Thyroid gland (tissue), 4 donors: ENCODE measurements around the gene FZR1.

Experiments used
- POLR2A ChIP-seq, 2 donors: fragments of 450-650 bp; IDR thresholded peaks; one replicate each; pipeline ENCODE4 v1.6.1; 2017; ENCODE audit warnings: antibody characterized with exemption in 2 of 2, mild to moderate bottlenecking in 2 of 2, moderate library complexity in 1 of 2
- TF ChIP-seq, protein P1 (sequence below), 6 experiments: fragments of 200-600 bp in 3 of 6; fragments of 450-650 bp in 3 of 6; sonication (generic) in 3 of 6; IDR thresholded peaks; one replicate each; pipeline ENCODE4 v1.5.1; 2016 to 2019; ENCODE audit warnings: antibody characterized with exemption in 6 of 6, mild to moderate bottlenecking in 2 of 6, inconsistent platforms in 1 of 6, moderate library complexity in 1 of 6

- TF ChIP-seq, protein P1, sequence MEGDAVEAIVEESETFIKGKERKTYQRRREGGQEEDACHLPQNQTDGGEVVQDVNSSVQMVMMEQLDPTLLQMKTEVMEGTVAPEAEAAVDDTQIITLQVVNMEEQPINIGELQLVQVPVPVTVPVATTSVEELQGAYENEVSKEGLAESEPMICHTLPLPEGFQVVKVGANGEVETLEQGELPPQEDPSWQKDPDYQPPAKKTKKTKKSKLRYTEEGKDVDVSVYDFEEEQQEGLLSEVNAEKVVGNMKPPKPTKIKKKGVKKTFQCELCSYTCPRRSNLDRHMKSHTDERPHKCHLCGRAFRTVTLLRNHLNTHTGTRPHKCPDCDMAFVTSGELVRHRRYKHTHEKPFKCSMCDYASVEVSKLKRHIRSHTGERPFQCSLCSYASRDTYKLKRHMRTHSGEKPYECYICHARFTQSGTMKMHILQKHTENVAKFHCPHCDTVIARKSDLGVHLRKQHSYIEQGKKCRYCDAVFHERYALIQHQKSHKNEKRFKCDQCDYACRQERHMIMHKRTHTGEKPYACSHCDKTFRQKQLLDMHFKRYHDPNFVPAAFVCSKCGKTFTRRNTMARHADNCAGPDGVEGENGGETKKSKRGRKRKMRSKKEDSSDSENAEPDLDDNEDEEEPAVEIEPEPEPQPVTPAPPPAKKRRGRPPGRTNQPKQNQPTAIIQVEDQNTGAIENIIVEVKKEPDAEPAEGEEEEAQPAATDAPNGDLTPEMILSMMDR (IDR thresholded peaks at IDR 0.05) = no peak
- TF ChIP-seq POLR2A (IDR thresholded peaks at IDR 0.05) = no peak
Measured at GRCh38 chr19:3586707-3587346, 80.7 kb downstream of the FZR1 start.
